ENCODE data around the gene TYRO3. TPM values are rescaled to one million over a fixed set of nuclear protein-coding genes. Genes with fewer than 3 reads are reported as not detected.

TYRO3 gene
- total RNA-seq, 2 experiments from 2014 or later = 1.8 to 2.2 TPM

GRCh38 chr15:41546851-41547786, 11.9 kb upstream of the TYRO3 start:
- ChIA-PET CTCF (no interaction called here), POLR2A (no interaction called here)

- CTCF ChIA-PET = interaction anchor here (1.9 kb wide), 1 partner anchor 7 kb away, joined by 14 read pairs; no protein-coding TSS in a partner anchor
- POLR2A ChIA-PET = no interaction called here
Measured at GRCh38 chr15:41550066-41550775, 8.8 kb upstream of the TYRO3 start.

GRCh38 chr15:41553731-41554130, 5.3 kb upstream of the TYRO3 start:
- CTCF ChIA-PET = no interaction called here
- POLR2A ChIA-PET = no interaction called here

- ChIA-PET POLR2A (no interaction called here), CTCF (no interaction called here)
Measured at GRCh38 chr15:41554343-41554742, 4.7 kb upstream of the TYRO3 start.

GRCh38 chr15:41554915-41555314, 4.1 kb upstream of the TYRO3 start:
- POLR2A ChIA-PET = no interaction called here
- CTCF ChIA-PET = interaction anchor here (0.9 kb wide), 1 partner anchor 256 kb away, joined by 3 read pairs; no protein-coding TSS in a partner anchor

- CTCF ChIA-PET = interaction anchor here (0.8 to 2.7 kb wide), 2 partner anchors 8 to 22 kb away, joined by 4 to 14 read pairs; no protein-coding TSS in a partner anchor
- POLR2A ChIA-PET = no interaction called here
Measured at GRCh38 chr15:41556677-41557076, 2.3 kb upstream of the TYRO3 start.

GRCh38 chr15:41557673-41558399, 1.2 kb upstream of the TYRO3 start:
- POLR2A ChIA-PET = interaction anchor here (0.7 to 1.4 kb wide), 2 partner anchors 14 to 104 kb away, joined by 3 to 5 read pairs; partner anchors contain the start of gene RPAP1
- CTCF ChIA-PET = interaction anchor here (0.5 to 2.7 kb wide), 8 partner anchors 9 to 270 kb away, joined by 3 to 14 read pairs (median 3); partner anchors contain the start of genes JMJD7 and RPAP1

GRCh38 chr15:41559239-41559782, 299 bp downstream of the TYRO3 start:
- CTCF ChIA-PET = interaction anchor here (1.5 kb wide), 1 partner anchor 93 kb away, joined by 6 read pairs; no protein-coding TSS in a partner anchor
- POLR2A ChIA-PET = interaction anchor here (0.6 kb wide), 2 partner anchors 102 to 298 kb away, joined by 3 to 7 read pairs; no protein-coding TSS in a partner anchor

- CTCF ChIA-PET = interaction anchor here (1.2 kb wide), 1 partner anchor 43 kb away, joined by 3 read pairs; no protein-coding TSS in a partner anchor
- POLR2A ChIA-PET = no interaction called here
Measured at GRCh38 chr15:41560572-41560874, 1.5 kb downstream of the TYRO3 start.

- CTCF ChIA-PET = interaction anchor here (1.2 kb wide), 1 partner anchor 43 kb away, joined by 3 read pairs; no protein-coding TSS in a partner anchor
Measured at GRCh38 chr15:41561104-41561776, 2.2 kb downstream of the TYRO3 start.

GRCh38 chr15:41561777-41562145, 2.7 kb downstream of the TYRO3 start:
- POLR2A ChIA-PET = no interaction called here
- CTCF ChIA-PET = no interaction called here

More at GRCh38 chr15:41561104-41561776, 2.2 kb downstream of the TYRO3 start:
- POLR2A ChIA-PET = no interaction called here

GRCh38 chr15:41562244-41562643, 3.2 kb downstream of the TYRO3 start:
- CTCF ChIA-PET = no interaction called here
- POLR2A ChIA-PET = no interaction called here

- POLR2A ChIA-PET = no interaction called here
- CTCF ChIA-PET = no interaction called here
Measured at GRCh38 chr15:41562784-41563198, 3.8 kb downstream of the TYRO3 start.

- CTCF ChIA-PET = no interaction called here
- POLR2A ChIA-PET = no interaction called here
Measured at GRCh38 chr15:41564286-41564959, 5.4 kb downstream of the TYRO3 start.

GRCh38 chr15:41564960-41565502, 6.0 kb downstream of the TYRO3 start:
- ChIA-PET POLR2A (no interaction called here), CTCF (no interaction called here)

GRCh38 chr15:41565702-41566101, 6.7 kb downstream of the TYRO3 start:
- POLR2A ChIA-PET = no interaction called here
- CTCF ChIA-PET = no interaction called here

GRCh38 chr15:41566121-41566885, 7.3 kb downstream of the TYRO3 start:
- CTCF ChIA-PET = no interaction called here
- POLR2A ChIA-PET = interaction anchor here (0.7 kb wide), 1 partner anchor 257 kb away, joined by 12 read pairs; no protein-coding TSS in a partner anchor

- ChIA-PET POLR2A (no interaction called here), CTCF (no interaction called here)
Measured at GRCh38 chr15:41567261-41567660, 8.2 kb downstream of the TYRO3 start.

All from activated CD8-positive, alpha-beta memory T cell treated with anti-CD3 and anti-CD28 coated beads for 36 hours (primary cell).